ENCODE data around the gene DISC1.

Gene DISC1

DNA sequence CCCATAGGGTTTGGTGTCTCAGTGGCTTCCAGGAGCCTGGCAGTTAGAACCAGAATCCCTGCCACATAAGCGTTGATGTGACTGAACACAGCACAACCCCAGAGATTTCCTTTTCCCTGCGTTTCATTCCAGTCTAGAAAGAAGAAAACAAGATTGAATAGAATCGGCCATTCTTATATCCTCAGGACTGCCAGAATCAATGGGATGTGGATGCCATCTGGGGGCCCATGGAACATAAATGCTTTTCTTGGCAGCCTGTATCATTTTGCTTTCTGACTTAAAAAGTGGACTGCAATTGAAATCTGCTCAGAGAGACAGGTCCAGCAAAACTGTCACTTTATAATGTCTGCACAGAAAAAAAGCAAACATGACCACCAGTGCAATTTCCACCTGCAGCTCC is 80.3 kb downstream of the DISC1 start:
- TF ChIP-seq, protein P1, sequence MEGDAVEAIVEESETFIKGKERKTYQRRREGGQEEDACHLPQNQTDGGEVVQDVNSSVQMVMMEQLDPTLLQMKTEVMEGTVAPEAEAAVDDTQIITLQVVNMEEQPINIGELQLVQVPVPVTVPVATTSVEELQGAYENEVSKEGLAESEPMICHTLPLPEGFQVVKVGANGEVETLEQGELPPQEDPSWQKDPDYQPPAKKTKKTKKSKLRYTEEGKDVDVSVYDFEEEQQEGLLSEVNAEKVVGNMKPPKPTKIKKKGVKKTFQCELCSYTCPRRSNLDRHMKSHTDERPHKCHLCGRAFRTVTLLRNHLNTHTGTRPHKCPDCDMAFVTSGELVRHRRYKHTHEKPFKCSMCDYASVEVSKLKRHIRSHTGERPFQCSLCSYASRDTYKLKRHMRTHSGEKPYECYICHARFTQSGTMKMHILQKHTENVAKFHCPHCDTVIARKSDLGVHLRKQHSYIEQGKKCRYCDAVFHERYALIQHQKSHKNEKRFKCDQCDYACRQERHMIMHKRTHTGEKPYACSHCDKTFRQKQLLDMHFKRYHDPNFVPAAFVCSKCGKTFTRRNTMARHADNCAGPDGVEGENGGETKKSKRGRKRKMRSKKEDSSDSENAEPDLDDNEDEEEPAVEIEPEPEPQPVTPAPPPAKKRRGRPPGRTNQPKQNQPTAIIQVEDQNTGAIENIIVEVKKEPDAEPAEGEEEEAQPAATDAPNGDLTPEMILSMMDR (IDR thresholded peaks at IDR 0.05; ENCODE audit: low read depth, low read length), result no peak
- DNase-seq (ENCODE audit: low read depth in 2 of 2), result no peak
- no peak overlapping the region for H3K4me3 ChIP-seq (replicated peaks in 1 of 2; ENCODE audit: low read depth in 2 of 2, low read length in 2 of 2)

DNA sequence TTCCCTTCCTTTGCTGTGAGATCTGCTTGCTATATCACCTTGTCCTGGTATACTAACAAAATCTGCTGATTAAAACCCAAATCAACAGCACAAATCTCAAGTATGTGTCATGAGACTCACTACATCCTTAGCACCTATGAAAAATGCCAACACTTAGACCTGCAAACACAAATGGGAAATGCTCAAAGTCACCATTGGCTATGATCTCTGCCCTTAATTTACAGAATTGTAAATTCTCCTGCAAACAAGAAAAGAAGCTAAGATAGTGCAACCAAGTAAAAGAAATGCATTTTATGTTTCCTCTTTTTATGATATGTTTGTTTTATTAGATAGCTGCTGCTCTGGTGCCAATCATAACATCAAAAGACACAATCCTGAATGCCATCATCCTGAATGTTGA is 80.8 kb downstream of the DISC1 start:
- no peak overlapping the region for H3K4me3 ChIP-seq (replicated peaks in 1 of 2; ENCODE audit: low read depth in 2 of 2, low read length in 2 of 2)
- TF ChIP-seq, protein P1 (IDR thresholded peaks at IDR 0.05; ENCODE audit: low read depth, low read length), result no peak
- no peak for DNase-seq (ENCODE audit: low read depth in 2 of 2)

DNA sequence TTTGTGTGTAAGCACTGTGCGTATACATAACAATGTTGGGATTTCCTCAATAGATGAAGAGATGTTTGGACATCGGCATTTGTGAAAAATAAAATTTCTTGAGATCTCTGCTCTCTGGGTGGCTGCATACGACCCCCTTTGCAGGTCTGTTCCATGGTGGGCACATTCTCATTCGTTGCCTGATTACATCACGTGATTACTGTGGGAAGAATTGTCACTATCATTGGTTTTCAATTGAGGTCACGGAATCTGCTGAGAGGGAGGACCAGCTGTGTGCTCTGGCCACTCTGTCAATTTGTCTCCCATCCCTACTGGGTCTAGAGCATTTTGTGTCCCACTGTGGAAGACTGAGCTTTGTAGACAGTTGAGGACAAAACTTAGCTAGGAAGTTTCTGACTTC is 81.8 kb downstream of the DISC1 start:
- TF ChIP-seq, protein P1 (IDR thresholded peaks at IDR 0.05; ENCODE audit: low read depth, low read length), result no peak
- no peak overlapping the region for H3K4me3 ChIP-seq (replicated peaks in 1 of 2; ENCODE audit: low read depth in 2 of 2, low read length in 2 of 2)
- no peak for DNase-seq (ENCODE audit: low read depth in 2 of 2)

DNA sequence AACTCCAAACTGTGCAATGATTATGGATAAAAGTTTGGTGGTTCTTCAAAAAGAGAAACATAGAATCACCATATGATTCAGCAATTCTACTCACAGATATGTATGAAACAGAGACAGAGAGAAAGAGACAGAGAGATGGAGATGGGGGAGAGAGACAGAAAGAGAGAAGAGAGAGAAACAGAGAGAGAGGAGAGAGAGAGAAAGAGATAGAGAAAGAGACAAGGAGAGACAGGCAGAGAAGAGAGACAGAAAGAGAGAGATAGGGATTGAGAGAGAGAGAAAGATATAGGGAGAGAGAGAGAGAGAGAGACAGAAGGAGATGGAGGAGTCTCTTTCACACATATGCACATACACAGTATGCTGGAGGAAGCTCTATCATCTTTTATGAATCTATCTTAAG is 87.8 kb downstream of the DISC1 start:
- no peak overlapping the region for H3K4me3 ChIP-seq (replicated peaks in 1 of 2; ENCODE audit: low read depth in 2 of 2, low read length in 2 of 2)
- TF ChIP-seq, protein P1 (IDR thresholded peaks at IDR 0.05; ENCODE audit: low read depth, low read length), result no peak
- DNase-seq (ENCODE audit: low read depth in 2 of 2), result no peak

DNA sequence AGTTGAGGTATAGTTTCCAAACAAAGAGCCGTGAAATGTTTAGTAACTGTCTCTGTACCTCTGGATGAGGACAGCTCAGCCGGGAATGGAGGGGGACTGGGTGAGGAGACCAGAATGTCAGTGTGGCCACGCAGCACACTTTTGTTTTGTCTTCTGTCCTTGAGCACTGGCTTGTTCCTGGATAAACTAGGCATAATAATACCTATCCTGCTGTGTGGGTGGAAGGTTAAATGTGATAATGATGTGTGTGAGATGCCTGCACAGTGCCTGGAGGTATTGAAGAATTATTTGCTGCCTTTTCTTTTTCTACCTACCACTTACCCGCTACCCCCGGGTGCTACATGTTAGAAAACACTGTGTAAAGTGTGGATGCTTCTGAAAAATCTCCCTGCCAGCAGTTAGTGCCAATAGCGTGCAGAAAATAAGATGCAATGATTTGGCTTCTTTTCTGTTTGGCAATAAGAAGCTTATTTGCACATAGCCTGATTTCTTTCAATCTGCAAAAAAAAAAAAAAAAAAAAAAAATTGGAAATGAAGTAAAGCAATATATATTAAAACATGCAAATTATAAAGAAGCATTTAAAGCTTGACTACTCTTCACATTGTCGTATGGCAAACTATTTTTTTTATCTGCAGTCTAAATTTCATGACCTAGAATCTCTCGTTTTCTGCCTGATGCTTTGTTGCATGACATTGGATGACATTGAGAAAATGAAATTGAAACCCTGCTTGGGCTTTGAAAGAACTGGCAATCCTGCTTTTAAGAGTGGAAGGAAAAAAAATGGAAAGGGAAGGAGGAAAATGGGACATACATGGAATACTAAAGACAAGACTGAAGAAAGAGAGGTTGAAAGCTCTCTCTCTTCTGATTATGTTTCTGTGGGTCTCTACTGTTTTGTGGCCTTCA is 89.5 kb downstream of the DISC1 start:
- TF ChIP-seq, protein P1 (IDR thresholded peaks at IDR 0.05; ENCODE audit: low read depth, low read length), result no peak
- DNase-seq (ENCODE audit: low read depth in 2 of 2), result no peak
- H3K4me3 ChIP-seq (replicated peaks in 1 of 2; ENCODE audit: low read depth in 2 of 2, low read length in 2 of 2), result no peak overlapping the region

DNA sequence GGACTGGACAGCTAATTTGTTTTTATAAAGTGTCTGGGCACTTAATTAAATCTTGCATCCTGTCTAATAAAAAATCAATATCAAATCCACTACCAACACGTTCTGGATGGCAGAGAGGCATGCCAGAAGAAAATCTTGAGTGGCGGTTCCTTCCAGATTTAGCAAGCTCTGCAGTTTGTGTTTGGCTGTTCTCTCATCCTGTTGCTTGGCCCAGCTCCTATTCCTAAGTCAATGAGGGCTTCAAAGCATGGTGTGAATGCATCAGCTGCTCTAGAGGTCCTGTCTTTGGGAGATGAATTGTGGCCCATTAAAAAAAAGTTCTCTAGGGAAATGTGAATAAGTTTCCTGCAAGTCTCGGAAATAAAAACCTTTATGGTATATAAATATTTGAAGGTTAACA is 90.3 kb downstream of the DISC1 start:
- TF ChIP-seq, protein P1 (IDR thresholded peaks at IDR 0.05; ENCODE audit: low read depth, low read length), result no peak
- no peak for DNase-seq (ENCODE audit: low read depth in 2 of 2)

More for the DNA sequence above, 90.3 kb downstream of the DISC1 start:
- H3K4me3 ChIP-seq (replicated peaks in 1 of 2; ENCODE audit: low read depth in 2 of 2, low read length in 2 of 2), result no peak overlapping the region

All from cardiac fibroblast (primary cell).